ENCODE measurements around the gene CERS2. TPM values are rescaled to one million over a fixed set of nuclear protein-coding genes. Genes with fewer than 3 reads are reported as not detected.

The CERS2 gene
- total RNA-seq, 1 experiment from 2014 or later: 145 TPM

DNA sequence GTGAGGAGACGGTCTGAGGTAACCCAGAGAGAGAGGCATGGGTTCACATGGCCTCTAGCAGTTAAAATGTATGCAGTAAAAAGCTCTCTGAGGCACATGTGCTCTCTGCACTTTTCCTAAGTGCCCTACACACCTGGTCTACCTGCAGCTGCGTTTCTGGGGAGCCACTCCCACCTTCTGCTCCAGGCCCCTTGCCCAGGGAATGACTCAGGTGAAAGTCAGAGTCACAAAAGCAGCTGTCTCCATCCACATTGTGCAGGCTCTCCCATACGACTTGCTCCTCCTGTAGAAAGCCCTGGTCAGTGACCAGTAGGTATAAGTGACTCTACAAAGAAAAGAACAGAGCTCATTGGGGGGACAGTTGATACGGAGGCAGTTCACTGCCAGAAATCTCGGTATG, 23.3 kb upstream of the CERS2 start:
- DNase-seq (ENCODE audit: low read depth): no peak

- no peak for DNase-seq (ENCODE audit: low read depth)
These were observed 22.7 kb upstream of the CERS2 start for GRCh38 chr1:150997126-150997872.

GRCh38 chr1:150995896-150996295, 21.3 kb upstream of the CERS2 start:
- DNase-seq (ENCODE audit: low read depth): no peak

DNA sequence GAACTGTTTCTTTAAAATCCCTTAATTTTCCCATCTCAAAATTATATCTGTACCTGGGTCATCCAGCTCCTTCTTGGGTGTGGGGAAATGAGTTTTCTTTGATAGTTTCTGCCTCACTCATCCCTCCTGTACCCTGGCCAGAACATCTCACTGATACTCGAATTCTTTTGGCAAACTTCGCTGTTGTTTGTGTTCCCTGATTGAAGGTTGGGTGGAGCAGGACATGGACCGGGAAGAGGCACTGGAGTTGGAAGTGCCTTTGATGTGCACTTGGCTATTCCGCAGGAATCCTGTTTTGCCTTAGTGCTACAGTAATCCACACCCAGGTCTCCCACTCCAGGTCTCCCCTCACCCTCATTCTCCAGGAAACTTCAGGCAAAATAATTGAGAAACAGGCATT, 20.8 kb upstream of the CERS2 start:
- DNase-seq (ENCODE audit: low read depth): no peak

GRCh38 chr1:150994248-150994647, 19.6 kb upstream of the CERS2 start:
- DNase-seq (ENCODE audit: low read depth): no peak

DNA sequence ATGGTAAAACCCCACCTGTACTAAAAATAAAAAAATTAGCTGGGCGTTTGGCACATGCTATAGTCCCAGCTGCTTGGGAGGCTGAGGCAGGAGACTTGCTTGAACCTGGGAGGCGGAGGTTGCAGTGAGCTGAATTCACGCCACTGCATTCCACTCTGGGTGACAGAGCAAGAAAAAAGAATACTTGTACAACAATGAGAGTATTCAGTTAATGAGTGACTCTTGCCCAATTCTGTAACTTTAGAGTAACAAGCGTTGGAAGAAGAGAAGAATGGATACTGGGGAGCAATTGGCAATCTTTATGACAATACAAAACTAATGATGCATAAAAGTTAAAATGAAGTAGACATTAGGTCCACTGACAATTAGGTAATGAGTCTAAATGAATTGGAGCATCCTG, 18.0 kb upstream of the CERS2 start:
- DNase-seq (ENCODE audit: low read depth): no peak

DNA sequence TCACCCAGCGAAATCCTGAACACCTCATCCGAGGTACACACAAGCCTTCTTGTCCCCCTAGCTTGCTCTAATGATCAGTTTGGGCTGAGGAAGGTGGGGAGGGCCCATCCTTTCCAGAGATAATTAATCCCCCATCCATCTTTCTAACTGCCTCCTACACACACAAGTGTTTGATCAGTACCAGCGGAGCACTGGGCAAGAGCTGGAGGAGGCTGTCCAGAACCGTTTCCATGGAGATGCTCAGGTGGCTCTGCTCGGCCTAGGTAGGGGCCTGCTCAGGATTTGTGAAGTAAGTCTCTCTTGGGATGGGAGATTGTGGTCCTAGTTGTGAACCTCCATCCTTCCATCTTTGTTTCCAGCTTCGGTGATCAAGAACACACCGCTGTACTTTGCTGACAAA, 13.3 kb upstream of the CERS2 start:
- DNase-seq (ENCODE audit: low read depth): no peak

GRCh38 chr1:150985179-150985825, 10.7 kb upstream of the CERS2 start:
- DNase-seq (ENCODE audit: low read depth): no peak

DNA sequence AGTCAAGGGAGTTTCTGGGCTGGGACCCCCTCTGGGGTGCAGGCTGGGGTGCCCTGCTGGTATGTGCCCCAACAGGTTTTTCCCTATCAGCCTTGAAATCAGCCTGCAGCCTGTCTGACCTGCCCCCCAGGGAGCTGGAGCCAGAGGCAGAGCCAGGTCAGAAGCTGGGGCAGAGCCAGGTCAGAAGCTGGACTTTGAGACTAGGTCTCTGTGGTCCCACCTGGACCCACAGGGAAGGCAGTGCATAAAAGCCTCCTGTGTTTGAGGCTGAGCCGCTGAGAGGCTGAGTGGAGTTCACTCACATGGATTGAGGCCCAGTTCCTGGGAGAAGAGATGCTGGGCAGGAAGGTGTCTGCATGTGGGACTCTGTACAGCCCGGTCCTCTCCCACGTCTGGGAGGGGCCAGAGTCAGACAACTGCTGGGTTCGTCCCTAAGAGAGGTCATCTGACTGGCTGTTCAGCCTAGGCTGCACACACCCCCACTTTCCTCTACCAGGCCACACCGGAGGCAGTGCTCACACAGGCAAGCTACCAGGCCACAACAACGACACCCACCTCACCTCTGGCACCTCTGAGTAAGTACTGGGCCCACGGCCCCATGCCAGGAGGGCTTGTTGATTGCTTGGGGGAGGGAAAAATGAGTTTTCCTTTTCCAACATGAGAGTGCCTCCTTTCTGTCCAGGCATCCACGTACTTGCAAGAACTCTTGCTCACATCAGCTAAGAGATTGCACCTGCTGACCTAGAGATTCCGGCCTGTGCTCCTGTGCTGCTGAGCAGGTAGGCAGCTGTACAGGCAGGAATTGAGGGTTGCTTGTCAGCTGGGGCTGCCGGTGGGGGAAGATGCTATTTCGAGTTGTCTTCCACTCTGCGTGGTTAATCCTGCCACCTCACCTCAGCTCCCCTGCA, 7.4 kb upstream of the CERS2 start, which contains the start of gene ANXA9:
Gene ANXA9 (plus strand): TSS at position 488 of the 908 bp plus-strand sequence. CDS start 814 bp downstream, outside the sequence.
- DNase-seq (ENCODE audit: low read depth): peak; percentile 31

GRCh38 chr1:150981177-150981804, 6.7 kb upstream of the CERS2 start:
- peak; percentile 39 for DNase-seq (ENCODE audit: low read depth)

- DNase-seq (ENCODE audit: low read depth): peak; percentile 78
These were observed 4.7 kb upstream of the CERS2 start for GRCh38 chr1:150979092-150980056.

DNA sequence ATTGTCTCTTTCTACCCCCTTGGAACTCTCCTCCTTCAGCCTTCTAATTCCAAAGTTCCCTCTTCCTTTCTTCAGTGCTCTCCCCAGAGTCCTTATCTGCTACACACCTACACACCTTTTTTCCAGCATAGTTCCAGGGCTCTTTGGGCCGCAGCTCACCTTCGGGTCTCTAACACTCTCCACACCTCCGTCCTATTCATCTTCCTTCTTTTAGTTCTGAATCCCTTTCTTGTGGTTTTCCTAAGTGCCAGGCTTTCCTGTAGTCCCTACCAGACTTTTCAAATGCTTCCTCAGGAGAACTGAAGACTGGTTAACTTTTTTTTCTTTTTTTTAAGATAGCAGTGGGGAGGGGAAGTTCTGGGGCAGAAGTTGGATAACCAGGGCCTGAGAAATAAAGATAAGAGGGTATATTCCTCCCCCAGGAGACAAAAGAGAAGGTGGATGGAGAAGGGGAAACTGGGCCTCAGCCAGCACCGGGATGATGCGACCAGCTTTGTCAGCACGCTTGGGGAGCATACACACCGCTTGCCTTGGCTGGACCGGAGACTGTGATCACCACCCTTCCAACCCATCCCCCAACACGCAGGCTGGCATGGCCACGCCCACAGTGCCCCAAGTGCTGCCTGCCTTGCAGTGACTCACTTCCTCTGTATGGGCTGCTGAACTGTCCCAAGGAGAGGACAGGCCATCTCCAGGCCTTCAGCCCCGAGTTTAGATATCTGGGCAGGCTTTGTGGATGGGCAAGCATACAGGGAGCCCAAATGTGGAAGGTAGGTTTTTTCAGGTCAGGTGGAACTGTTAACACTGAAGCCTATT, 2.5 kb upstream of the CERS2 start:
- DNase-seq (ENCODE audit: low read depth): peak; percentile 97

DNA sequence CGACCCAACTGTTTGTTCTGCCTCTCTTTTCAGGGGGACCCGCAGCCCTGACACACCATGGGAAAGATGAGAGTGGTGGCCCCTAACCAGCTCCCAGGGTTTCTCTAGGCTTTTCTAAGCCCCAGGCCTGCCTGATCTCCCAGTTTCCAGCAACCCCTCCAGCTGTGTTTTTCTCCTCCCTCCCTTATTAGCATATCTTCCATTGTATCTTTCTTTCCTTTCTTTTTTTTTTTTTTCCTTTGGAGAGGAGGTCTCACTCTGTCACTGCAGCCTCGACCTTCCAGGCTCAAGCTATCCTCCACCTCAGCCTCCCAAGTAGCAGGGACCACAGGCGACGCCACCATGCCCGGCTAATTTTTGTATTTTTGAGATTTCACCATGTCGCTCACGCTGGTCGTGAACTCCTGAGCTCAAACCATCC, 1.8 kb upstream of the CERS2 start:
- DNase-seq (ENCODE audit: low read depth): no peak

DNA sequence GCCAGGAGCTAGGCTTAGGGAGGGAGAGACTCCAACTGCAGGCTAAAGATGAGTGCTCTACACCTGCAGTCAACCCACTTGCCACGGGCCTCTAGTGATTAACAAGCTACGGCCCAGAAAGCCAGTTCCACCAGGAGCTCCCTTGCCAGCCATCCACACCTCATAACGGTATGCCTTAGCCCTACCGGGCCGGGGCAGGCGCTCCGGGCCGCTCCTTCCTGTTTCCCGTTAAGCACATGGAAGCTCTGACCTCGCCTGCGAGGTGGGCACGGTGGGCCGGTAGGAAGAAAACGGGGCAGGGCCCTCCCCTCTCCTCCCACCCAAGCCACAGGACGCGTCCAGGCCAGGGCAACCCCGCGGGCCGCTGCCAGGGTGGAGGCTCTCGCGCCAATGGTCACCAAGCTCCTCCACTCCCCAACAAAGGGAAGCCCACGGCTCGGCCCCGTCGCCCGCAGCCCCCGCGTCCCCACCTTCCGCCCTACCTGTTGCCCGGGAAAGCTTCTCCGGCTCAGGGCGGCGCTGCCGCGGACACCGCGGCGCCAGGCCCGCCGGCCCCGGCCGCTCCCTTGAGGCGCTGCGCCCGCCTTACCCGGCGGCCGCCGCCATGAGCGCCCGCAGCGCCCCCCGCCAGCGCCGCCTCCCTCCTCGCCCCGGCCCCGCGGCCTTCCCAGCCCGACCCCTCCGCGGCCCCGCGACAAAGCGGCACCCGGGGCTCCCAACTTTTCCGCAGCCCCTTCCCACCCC, 627 bp downstream of the CERS2 start:
- no peak for DNase-seq (ENCODE audit: low read depth)

GRCh38 chr1:150973258-150973835, 1.3 kb downstream of the CERS2 start:
- no peak for DNase-seq (ENCODE audit: low read depth)

- no peak for DNase-seq (ENCODE audit: low read depth)
These were observed 2.2 kb downstream of the CERS2 start for GRCh38 chr1:150972417-150972940.

- no peak for DNase-seq (ENCODE audit: low read depth)
These were observed 2.8 kb downstream of the CERS2 start for GRCh38 chr1:150971583-150972416.
